H9 (cell line): ENCODE results near the gene NBR1. TPM values are rescaled to one million over a fixed set of nuclear protein-coding genes. Genes with fewer than 3 reads are reported as not detected.

Experiments
- DNase-seq: peaks from one replicate; pipeline ENCODE4 v3.0.0-alpha.2; 2017
- H2AFZ ChIP-seq: one replicate; pipeline ENCODE4 v1.6.1; 2013; ENCODE audit warnings: mild to moderate bottlenecking, low read length, control low read depth, moderate library complexity
- H2AK5ac ChIP-seq: 2 replicates; pipeline ENCODE4 v1.6.1; 2013; ENCODE audit warnings: low read length, control low read depth, mixed read lengths; ENCODE audit not compliant: insufficient read length
- H2BK120ac ChIP-seq: one replicate; pipeline ENCODE4 v1.6.1; 2013; ENCODE audit warnings: low read depth, mild to moderate bottlenecking, low read length, control low read depth, inconsistent platforms; ENCODE audit not compliant: poor library complexity, severe bottlenecking
- H2BK12ac ChIP-seq: 2 replicates; pipeline ENCODE4 v1.6.1; 2013; ENCODE audit warnings: low read length, control low read depth, mixed read lengths, low read depth; ENCODE audit not compliant: insufficient read length
- H2BK15ac ChIP-seq: 2 replicates; pipeline ENCODE4 v1.6.1; 2013; ENCODE audit warnings: low read depth, low read length, control low read depth
- H2BK20ac ChIP-seq: one replicate; pipeline ENCODE4 v1.6.1; 2013; ENCODE audit warnings: low read depth, mild to moderate bottlenecking, low read length, control low read depth, inconsistent platforms; ENCODE audit not compliant: poor library complexity, severe bottlenecking
- H2BK5ac ChIP-seq: 2 replicates; pipeline ENCODE4 v1.6.1; 2013; ENCODE audit warnings: low read length, control low read depth, mixed read lengths; ENCODE audit not compliant: insufficient read length
- H3K14ac ChIP-seq: 2 replicates; pipeline ENCODE4 v1.6.1; 2013; ENCODE audit warnings: low read length, control low read depth; ENCODE audit not compliant: insufficient read depth
- H3K18ac ChIP-seq: 2 replicates; pipeline ENCODE4 v1.6.1; 2013; ENCODE audit warnings: low read depth, mild to moderate bottlenecking, mixed read lengths, low read length, control low read depth; ENCODE audit not compliant: insufficient read length
- H3K23ac ChIP-seq: 2 replicates; pipeline ENCODE4 v1.6.1; 2013; ENCODE audit warnings: low read length, control low read depth, mixed read lengths, low read depth; ENCODE audit not compliant: insufficient read length
- H3K23me2 ChIP-seq: 2 replicates; pipeline ENCODE4 v1.6.1; 2013; ENCODE audit warnings: low read depth, mild to moderate bottlenecking, mixed read lengths, low read length, control low read depth; ENCODE audit not compliant: insufficient read length, poor library complexity, severe bottlenecking
- H3K27ac ChIP-seq: 2 replicates; pipeline ENCODE4 v1.5.1; 2013; ENCODE audit warnings: low read length, control low read depth, mixed read lengths, low read depth; ENCODE audit not compliant: insufficient read length
- H3K27me3 ChIP-seq: 2 replicates; pipeline ENCODE4 v1.6.1; 2013; ENCODE audit warnings: low read length, control low read depth, inconsistent platforms; ENCODE audit not compliant: insufficient read depth
- H3K4ac ChIP-seq: 2 replicates; pipeline ENCODE4 v1.6.1; 2013; ENCODE audit warnings: low read depth, mild to moderate bottlenecking, control low read depth, inconsistent platforms, low read length, moderate library complexity
- H3K4me1 ChIP-seq: 2 replicates; pipeline ENCODE4 v1.6.1; 2013; ENCODE audit warnings: low read length, control low read depth, inconsistent platforms; ENCODE audit not compliant: insufficient read depth
- H3K4me2 ChIP-seq: 2 replicates; pipeline ENCODE4 v1.6.1; 2013; ENCODE audit warnings: low read length, control low read depth, mixed read lengths; ENCODE audit not compliant: insufficient read length, insufficient read depth
- H3K56ac ChIP-seq: 2 replicates; pipeline ENCODE4 v1.6.1; 2013; ENCODE audit warnings: low read depth, mild to moderate bottlenecking, mixed read lengths, low read length, control low read depth; ENCODE audit not compliant: insufficient read length
- H3K79me1 ChIP-seq: 2 replicates; pipeline ENCODE4 v1.6.1; 2013; ENCODE audit warnings: low read depth, mild to moderate bottlenecking, moderate library complexity, low read length, control low read depth, inconsistent platforms; ENCODE audit not compliant: insufficient read depth, poor library complexity, severe bottlenecking
- H3K79me2 ChIP-seq: 2 replicates; pipeline ENCODE4 v1.6.1; 2013; ENCODE audit warnings: low read length, control low read depth, inconsistent platforms; ENCODE audit not compliant: insufficient read depth
- H3K9ac ChIP-seq: 2 replicates; pipeline ENCODE4 v1.6.1; 2013; ENCODE audit warnings: low read length, control low read depth, mixed read lengths; ENCODE audit not compliant: insufficient read length; ENCODE audit errors: extremely low read depth
- H3K9me3 ChIP-seq: one replicate; pipeline ENCODE4 v1.6.1; 2013; ENCODE audit warnings: low read depth, low read length, inconsistent platforms; ENCODE audit not compliant: control insufficient read depth
- H3T11ph ChIP-seq: one replicate; pipeline ENCODE4 v1.6.1; 2013; ENCODE audit warnings: mild to moderate bottlenecking, low read length, control low read depth, inconsistent platforms
- H4K20me1 ChIP-seq: one replicate; pipeline ENCODE4 v1.6.1; 2013; ENCODE audit not compliant: control insufficient read depth, insufficient read length, insufficient read depth
- H4K5ac ChIP-seq: 2 replicates; pipeline ENCODE4 v1.6.1; 2013; ENCODE audit warnings: low read depth, mild to moderate bottlenecking, mixed read lengths, low read length, control low read depth; ENCODE audit not compliant: insufficient read length
- H4K8ac ChIP-seq: replicated peaks from 2 replicates; pipeline ENCODE4 v1.6.1; 2013; ENCODE audit warnings: low read length, control low read depth, mixed read lengths, low read depth; ENCODE audit not compliant: insufficient read length
- H4K91ac ChIP-seq: 2 replicates; pipeline ENCODE4 v1.6.1; 2013; ENCODE audit warnings: low read depth, mild to moderate bottlenecking, moderate library complexity, mixed read lengths, low read length, control low read depth; ENCODE audit not compliant: insufficient read length
- H3K27ac Mint-ChIP-seq, 3 experiments: 2 replicates in 2 of 3; 3 replicates in 1 of 3; pipeline ENCODE4 v1.8.0; 2020 to 2021; ENCODE audit warnings: mixed read lengths in 3 of 3, mild to moderate bottlenecking in 1 of 3, moderate library complexity in 1 of 3
- H3K27me3 Mint-ChIP-seq: 2 replicates; pipeline ENCODE4 v1.8.0; 2021; ENCODE audit warnings: low read depth, mild to moderate bottlenecking, moderate library complexity, mixed read lengths
- H3K36me3 Mint-ChIP-seq, 3 experiments: 2 replicates in 2 of 3; 3 replicates in 1 of 3; pipeline ENCODE4 v1.8.0; 2020 to 2021; ENCODE audit warnings: low read depth in 3 of 3, mixed read lengths in 3 of 3; ENCODE audit not compliant: insufficient read depth in 1 of 3
- H3K4me1 Mint-ChIP-seq, 2 experiments: 2 replicates each; pipeline ENCODE4 v1.8.0; 2020; ENCODE audit warnings: mixed read lengths in 2 of 2
- H3K4me3 Mint-ChIP-seq, 2 experiments: 2 replicates in 1 of 2; 3 replicates in 1 of 2; pipeline ENCODE4 v1.8.0; 2020 to 2021; ENCODE audit warnings: mild to moderate bottlenecking in 2 of 2, mixed read lengths in 2 of 2, moderate library complexity in 1 of 2
- H3K9me3 Mint-ChIP-seq, 2 experiments: 2 replicates in 1 of 2; 3 replicates in 1 of 2; pipeline ENCODE4 v1.8.0; 2020; ENCODE audit warnings: mild to moderate bottlenecking in 2 of 2, mixed read lengths in 2 of 2, moderate library complexity in 1 of 2
- CTCF ChIP-seq: fragments of 200-600 bp; sonication (generic); conservative IDR thresholded peaks from 3 replicates; pipeline ENCODE4 v1.8.0; 2021; ENCODE audit warnings: antibody characterized with exemption, mild to moderate bottlenecking
- WGBS: extraction: QIAGEN DNeasy Blood & Tissue Kit; methylation state at CpG from one replicate; pipeline ENCODE4 v1.1.7; 2013; ENCODE audit warnings: missing lambda C conversion rate, low lambda C conversion rate, mixed read lengths; ENCODE audit not compliant: insufficient read length; ENCODE audit errors: extremely low coverage; 5-methylcytosine and 5-hydroxymethylcytosine counted together
- total RNA-seq: library from RNA; stranded (reverse); gene quantifications from 2 replicates; pipeline ENCODE4 v1.2.1, GENCODE V29; 2021

The NBR1 gene
- total RNA-seq, 1 experiment from 2014 or later = 34.2 TPM

- Mint-ChIP-seq H3K27me3 (no peaks in the 10 kb centered on the region), H3K27ac (0 out of 7 replicates have a peak overlapping the region, but pooled peaks of 1 of the 3 experiments have one; percentile 79), H3K4me3 (no peak overlapping the region), H3K9me3 (no peaks in the 10 kb centered on the region), H3K36me3 (peaks cover 3 to 12% (median 9%) of the 10 kb centered on the region in 3 experiments; a peak in 5 of 7 replicates), H3K4me1 (peaks cover 8 to 10% of the 10 kb centered on the region in 2 experiments)
- Histone ChIP-seq H4K91ac (no peak overlapping the region), H3K9ac (peak overlapping the region; percentile 84), H2BK120ac (no peak overlapping the region), H4K8ac (no peak overlapping the region), H2BK20ac (no peak overlapping the region), H3K4me2 (peak overlapping the region; percentile 94), H4K20me1 (no peaks in the 10 kb centered on the region), H3K23ac (no peak overlapping the region), H3K79me1 (peaks cover 5% of the 10 kb centered on the region), H3K18ac (no peak overlapping the region), H2BK5ac (no peak overlapping the region), H3K56ac (no peak overlapping the region), H3T11ph (no peak overlapping the region), H2BK12ac (no peak overlapping the region), H2BK15ac (no peak overlapping the region), H3K23me2 (peaks cover 19% of the 10 kb centered on the region), H3K14ac (no peak overlapping the region), H2AK5ac (no peak overlapping the region), H3K79me2 (no peaks in the 10 kb centered on the region), H3K4me1 (no peaks in the 10 kb centered on the region), H3K27me3 (no peaks in the 10 kb centered on the region), H3K4ac (no peak overlapping the region), H3K9me3 (no peaks in the 10 kb centered on the region), H2AFZ (no peak overlapping the region), H3K27ac (peak overlapping the region; percentile 31), H4K5ac (no peak overlapping the region)
- TF ChIP-seq CTCF = peak; percentile 35; the same call in 1 of the 3 replicates
- DNase-seq = no peak
- no CpG with 5 or more reads among the region's 12 CpGs for WGBS
Measured at GRCh38 chr17:43171586-43172487, 823 bp downstream of the NBR1 start.
